ENCODE results near the gene LHFPL6.

The LHFPL6 gene

DNA sequence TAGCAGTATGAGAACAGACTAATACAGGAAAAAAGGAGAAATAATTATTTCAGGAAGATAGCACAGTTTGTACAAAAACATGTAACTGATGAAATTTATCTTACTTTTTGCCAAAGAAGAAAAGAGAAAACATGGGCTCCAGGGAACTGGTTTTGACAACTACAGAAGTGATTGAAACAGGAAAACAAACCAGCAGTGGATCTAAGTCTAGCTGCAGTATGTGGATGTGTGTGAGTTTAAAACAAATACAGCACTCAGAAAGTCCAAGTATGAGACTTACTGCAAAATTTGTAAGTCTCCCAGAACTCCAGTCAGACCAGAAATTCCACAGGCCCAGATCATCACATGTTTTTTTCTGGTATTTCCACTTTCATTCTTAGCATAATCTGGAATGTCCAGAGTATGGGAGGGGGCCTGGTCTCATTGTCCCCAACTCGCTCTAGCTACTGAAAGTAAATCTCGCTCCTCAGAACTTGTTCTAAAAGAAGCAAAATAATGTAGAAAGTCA is 305.3 kb downstream of the LHFPL6 start:
- DNase-seq (ENCODE audit: low read depth), result peak; percentile 26
- H3K9ac ChIP-seq (ENCODE audit: low read length), result peak overlapping the region; percentile 40
- H3K9me3 ChIP-seq (ENCODE audit: control insufficient read depth, low read length), result no peaks in the 10 kb centered on the region
- H3K36me3 ChIP-seq (ENCODE audit: control insufficient read depth, insufficient read depth, low read length, severe bottlenecking), result no peaks in the 10 kb centered on the region
- peak overlapping the region; percentile 0 for H3K4me3 ChIP-seq (ENCODE audit: low read length)
- peaks cover 15% of the 10 kb centered on the region for H3K4me1 ChIP-seq (ENCODE audit: control insufficient read depth, insufficient read depth, low read length)
- H3K27me3 ChIP-seq (replicated peaks; ENCODE audit: control insufficient read depth, insufficient read depth, low read length), result no peaks in the 10 kb centered on the region

DNA sequence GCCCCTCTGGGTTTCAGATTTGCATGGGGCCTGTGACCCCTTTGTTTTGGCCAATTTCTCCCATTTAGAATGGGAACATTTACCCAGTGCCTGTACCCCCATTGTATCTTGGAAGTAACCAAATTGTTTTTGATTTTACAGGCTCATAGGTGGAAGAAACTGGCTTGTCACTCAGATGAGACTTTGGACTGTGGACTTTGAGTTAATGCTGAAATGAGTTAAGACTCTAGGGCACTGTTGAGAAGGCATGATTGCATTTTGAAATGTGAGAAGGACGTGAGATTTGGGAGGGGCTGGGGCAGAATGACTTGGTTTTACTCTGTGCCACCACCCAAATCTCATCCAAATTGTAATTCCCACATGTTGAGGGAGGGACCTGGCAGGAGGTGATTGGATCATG is 306.0 kb downstream of the LHFPL6 start:
- Histone ChIP-seq H3K36me3 (ENCODE audit: control insufficient read depth, insufficient read depth, low read length, severe bottlenecking) (no peaks in the 10 kb centered on the region), H3K4me3 (ENCODE audit: low read length) (no peak overlapping the region), H3K27me3 (replicated peaks; ENCODE audit: control insufficient read depth, insufficient read depth, low read length) (no peaks in the 10 kb centered on the region), H3K4me1 (ENCODE audit: control insufficient read depth, insufficient read depth, low read length) (peaks cover 15% of the 10 kb centered on the region), H3K9me3 (ENCODE audit: control insufficient read depth, low read length) (no peaks in the 10 kb centered on the region), H3K9ac (ENCODE audit: low read length) (no peak overlapping the region)
- no peak for DNase-seq (ENCODE audit: low read depth)

DNA sequence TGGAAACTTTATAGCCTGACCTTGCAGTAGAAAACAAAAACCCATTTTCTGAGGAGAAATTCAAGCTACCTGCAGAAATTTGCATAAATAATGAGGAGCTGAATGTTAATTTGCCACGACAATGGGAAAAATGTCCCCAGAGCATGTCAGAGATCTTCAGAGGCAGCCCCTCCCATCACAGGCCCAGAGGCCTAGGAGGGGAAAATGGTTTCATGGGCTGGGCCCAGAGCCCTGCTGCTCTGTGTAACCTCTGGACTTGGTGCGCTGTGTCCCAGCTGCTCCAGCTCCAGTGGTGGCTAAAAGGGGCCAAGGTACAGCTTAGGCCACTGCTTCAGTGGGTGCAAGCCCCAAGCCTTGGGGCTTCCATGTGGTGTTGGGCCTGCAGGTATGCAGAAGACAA is 306.8 kb downstream of the LHFPL6 start:
- DNase-seq (ENCODE audit: low read depth), result no peak
- no peaks in the 10 kb centered on the region for H3K9me3 ChIP-seq (ENCODE audit: control insufficient read depth, low read length)
- no peaks in the 10 kb centered on the region for H3K27me3 ChIP-seq (replicated peaks; ENCODE audit: control insufficient read depth, insufficient read depth, low read length)
- no peak overlapping the region for H3K9ac ChIP-seq (ENCODE audit: low read length)
- H3K4me1 ChIP-seq (ENCODE audit: control insufficient read depth, insufficient read depth, low read length), result peaks cover 15% of the 10 kb centered on the region
- no peaks in the 10 kb centered on the region for H3K36me3 ChIP-seq (ENCODE audit: control insufficient read depth, insufficient read depth, low read length, severe bottlenecking)
- H3K4me3 ChIP-seq (ENCODE audit: low read length), result no peak overlapping the region
